HepG2 (cell line): ENCODE results near the gene RTEL1. TPM values are rescaled to one million over a fixed set of nuclear protein-coding genes. Genes with fewer than 3 reads are reported as not detected.

Experiments used
- BRF2 ChIP-seq: sonication (generic); formaldehyde crosslinking; IDR thresholded peaks from 2 replicates; pipeline ENCODE4 v1.8.1; 2022; ENCODE audit warnings: mild to moderate bottlenecking, missing genetic modification reagents
- DMAP1 ChIP-seq: IDR thresholded peaks from 2 replicates; pipeline ENCODE4 v1.6.1; 2016
- EP300 ChIP-seq, 3 experiments: sonication (generic) in 1 of 3; formaldehyde crosslinking in 1 of 3; IDR thresholded peaks; 2 replicates each; pipeline versions ENCODE4 v1.5.1 to v1.6.1; 2011 to 2020; ENCODE audit warnings: low read depth in 2 of 3, low read length in 2 of 3, borderline replicate concordance in 1 of 3, improper control_type of control experiment in 1 of 3, mild to moderate bottlenecking in 1 of 3, missing genetic modification reagents in 1 of 3, moderate library complexity in 1 of 3
- KLF9 ChIP-seq: IDR thresholded peaks from 2 replicates; pipeline ENCODE4 v1.6.1; 2016; ENCODE audit warnings: low read depth
- MXD3 ChIP-seq: IDR thresholded peaks from 2 replicates; pipeline ENCODE4 v1.6.1; 2016; ENCODE audit warnings: mild to moderate bottlenecking, missing biosample characterization, missing genetic modification reagents
- MXI1 ChIP-seq: IDR thresholded peaks from 3 replicates; pipeline ENCODE4 v1.6.1; 2012; ENCODE audit warnings: low read depth, low read length, inconsistent platforms, borderline replicate concordance
- MZF1 ChIP-seq: sonication (generic); formaldehyde crosslinking; IDR thresholded peaks from 2 replicates; pipeline ENCODE4 v1.8.1; 2023; ENCODE audit warnings: mild to moderate bottlenecking, missing genetic modification reagents, borderline replicate concordance
- PAXIP1 ChIP-seq: sonication (generic); formaldehyde crosslinking; conservative IDR thresholded peaks from 2 replicates; pipeline ENCODE4 v1.4.0; 2020; ENCODE audit warnings: mild to moderate bottlenecking, missing genetic modification reagents, moderate library complexity
- REPIN1 ChIP-seq: sonication (generic); formaldehyde crosslinking; IDR thresholded peaks from 2 replicates; pipeline ENCODE4 v1.8.0; 2022; ENCODE audit warnings: missing genetic modification reagents, low read depth, mild to moderate bottlenecking, borderline replicate concordance
- ZMAT3 ChIP-seq: sonication (generic); formaldehyde crosslinking; conservative IDR thresholded peaks from 2 replicates; pipeline ENCODE4 v1.7.0; 2021; ENCODE audit warnings: missing genetic modification reagents
- ZNF678 ChIP-seq: sonication (generic); formaldehyde crosslinking; IDR thresholded peaks from 2 replicates; pipeline ENCODE4 v1.4.0; 2020; ENCODE audit warnings: mild to moderate bottlenecking, missing genetic modification reagents
- ZNF768 ChIP-seq: sonication (generic); formaldehyde crosslinking; IDR thresholded peaks from 2 replicates; pipeline ENCODE4 v1.4.0; 2020; ENCODE audit warnings: missing genetic modification reagents
- ZNF883 ChIP-seq: sonication (generic); formaldehyde crosslinking; IDR thresholded peaks from 2 replicates; pipeline ENCODE4 v1.5.1; 2020; ENCODE audit warnings: mild to moderate bottlenecking, missing genetic modification reagents; ENCODE audit errors: not compliant biosample characterization
- polyA plus RNA-seq, 8 experiments: library from polyadenylated mRNA; depleted of rRNA in 3 of 8; stranded (reverse) in 7 of 8; unstranded in 1 of 8; fragments of >200 nt; fragmentation: Illumina TruSeq in 4 of 8; extraction: Trizol in 4 of 8; gene quantifications; 2 replicates each; pipeline versions ENCODE4 v1.2.1 to v1.2.3, GENCODE V29; 2011 to 2016; ENCODE audit warnings: low read depth in 4 of 8, missing spikeins in 1 of 8, mixed read lengths in 1 of 8; ENCODE audit not compliant: insufficient read depth in 1 of 8
- total RNA-seq, 5 experiments: library from RNA; depleted of rRNA; stranded (reverse); fragments of >200 nt; fragmentation: Illumina TruSeq; extraction: Trizol; gene quantifications; 2 replicates each; pipeline ENCODE4 v1.2.3, GENCODE V29; 2016; ENCODE audit warnings: low read depth in 1 of 5
- TF ChIP-seq, protein P1 (sequence below): IDR thresholded peaks from 2 replicates; pipeline ENCODE4 v1.6.1; 2016
- TF ChIP-seq, protein P2 (sequence below): sonication (generic); formaldehyde crosslinking; IDR thresholded peaks from 2 replicates; pipeline ENCODE4 v1.9.0; 2022; ENCODE audit warnings: low read depth, missing genetic modification reagents
- TF ChIP-seq, protein P3 (sequence below): sonication (generic); formaldehyde crosslinking; IDR thresholded peaks from 2 replicates; pipeline ENCODE4 v1.5.0; 2020; ENCODE audit warnings: mild to moderate bottlenecking, missing genetic modification reagents

Gene RTEL1
- total and polyA plus RNA-seq, 2 of the 13 experiments (the other 11 are each of a cell fraction or from before 2014, with no cell fraction given), result 21.8 to 36.4 TPM

DNA sequence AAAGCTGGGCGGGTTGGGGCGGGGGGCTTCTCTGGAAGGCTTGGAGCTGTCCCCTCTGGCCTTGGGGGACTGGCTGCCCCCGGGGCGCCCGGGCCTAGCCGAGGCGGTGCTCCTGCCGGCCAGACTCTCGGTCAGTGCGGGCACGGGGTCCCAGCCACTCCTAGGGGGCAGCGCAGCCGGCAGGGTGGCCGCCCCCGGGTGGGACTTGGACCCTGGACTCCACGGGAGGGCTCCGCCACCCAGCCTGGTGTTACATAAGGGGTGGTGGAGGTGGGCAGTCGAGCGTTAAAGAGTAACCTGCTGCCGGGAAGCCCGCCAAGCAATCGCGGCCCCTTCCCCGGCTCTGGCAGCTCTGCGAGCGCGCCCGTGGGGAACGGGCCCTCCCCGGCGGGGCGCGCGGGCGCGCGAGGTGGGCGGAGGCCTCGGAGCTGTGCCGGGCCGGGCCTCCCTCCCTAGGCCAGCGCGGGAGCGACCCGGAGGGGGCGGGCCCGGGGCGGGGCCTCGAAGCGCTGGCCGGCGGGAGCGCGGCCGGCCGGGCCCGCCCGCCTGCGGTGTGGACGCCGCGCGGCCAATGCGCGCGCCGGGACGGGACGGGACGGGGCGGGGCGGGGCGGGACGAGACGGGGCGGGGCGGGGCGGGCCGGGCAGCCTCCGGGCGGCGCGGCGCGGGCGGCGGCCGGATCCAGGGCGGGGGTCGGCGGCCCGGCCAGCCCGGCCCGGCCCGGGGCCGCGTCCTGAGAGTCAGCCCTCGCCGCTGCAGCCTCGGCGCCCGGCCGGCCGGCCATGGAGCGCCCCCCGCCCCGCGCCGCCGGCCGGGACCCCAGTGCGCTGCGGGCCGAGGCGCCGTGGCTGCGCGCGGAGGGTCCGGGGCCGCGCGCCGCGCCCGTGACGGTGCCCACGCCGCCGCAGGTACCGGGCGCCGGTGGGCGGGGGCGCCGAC, 81.3 kb downstream of the RTEL1 start, which contains the start of gene SLC2A4RG (continued):
- peak; percentile 91 for TF ChIP-seq BRF2 (CRISPR knock-in tag)
- no peak for TF ChIP-seq MZF1
- peak; percentile 67; the same call in 1 of the 2 replicates for TF ChIP-seq ZNF678 (CRISPR knock-in tag)
- TF ChIP-seq MXD3 (CRISPR knock-in tag), result peak; percentile 78; the same call in 1 of the 2 replicates
- TF ChIP-seq PAXIP1 (CRISPR knock-in tag), result peak; percentile 92
- peak; percentile 78 for TF ChIP-seq REPIN1
- TF ChIP-seq, protein P1, sequence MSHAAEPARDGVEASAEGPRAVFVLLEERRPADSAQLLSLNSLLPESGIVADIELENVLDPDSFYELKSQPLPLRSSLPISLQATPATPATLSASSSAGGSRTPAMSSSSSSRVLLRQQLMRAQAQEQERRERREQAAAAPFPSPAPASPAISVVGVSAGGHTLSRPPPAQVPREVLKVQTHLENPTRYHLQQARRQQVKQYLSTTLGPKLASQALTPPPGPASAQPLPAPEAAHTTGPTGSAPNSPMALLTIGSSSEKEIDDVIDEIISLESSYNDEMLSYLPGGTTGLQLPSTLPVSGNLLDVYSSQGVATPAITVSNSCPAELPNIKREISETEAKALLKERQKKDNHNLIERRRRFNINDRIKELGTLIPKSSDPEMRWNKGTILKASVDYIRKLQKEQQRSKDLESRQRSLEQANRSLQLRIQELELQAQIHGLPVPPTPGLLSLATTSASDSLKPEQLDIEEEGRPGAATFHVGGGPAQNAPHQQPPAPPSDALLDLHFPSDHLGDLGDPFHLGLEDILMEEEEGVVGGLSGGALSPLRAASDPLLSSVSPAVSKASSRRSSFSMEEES (CRISPR knock-in tag), result peak; percentile 83
- TF ChIP-seq ZNF883 (CRISPR knock-in tag), result peak; percentile 64
- TF ChIP-seq MXI1, result peak; percentile 75; the same call in 1 of the 3 replicates
- no peak for TF ChIP-seq KLF9
- TF ChIP-seq DMAP1 (CRISPR knock-in tag), result peak; percentile 86
- TF ChIP-seq ZMAT3 (CRISPR knock-in tag), result peak; percentile 90; the same call in 1 of the 2 replicates
- TF ChIP-seq ZNF768, result peak; percentile 62; the same call in 1 of the 2 replicates
- TF ChIP-seq, protein P2, sequence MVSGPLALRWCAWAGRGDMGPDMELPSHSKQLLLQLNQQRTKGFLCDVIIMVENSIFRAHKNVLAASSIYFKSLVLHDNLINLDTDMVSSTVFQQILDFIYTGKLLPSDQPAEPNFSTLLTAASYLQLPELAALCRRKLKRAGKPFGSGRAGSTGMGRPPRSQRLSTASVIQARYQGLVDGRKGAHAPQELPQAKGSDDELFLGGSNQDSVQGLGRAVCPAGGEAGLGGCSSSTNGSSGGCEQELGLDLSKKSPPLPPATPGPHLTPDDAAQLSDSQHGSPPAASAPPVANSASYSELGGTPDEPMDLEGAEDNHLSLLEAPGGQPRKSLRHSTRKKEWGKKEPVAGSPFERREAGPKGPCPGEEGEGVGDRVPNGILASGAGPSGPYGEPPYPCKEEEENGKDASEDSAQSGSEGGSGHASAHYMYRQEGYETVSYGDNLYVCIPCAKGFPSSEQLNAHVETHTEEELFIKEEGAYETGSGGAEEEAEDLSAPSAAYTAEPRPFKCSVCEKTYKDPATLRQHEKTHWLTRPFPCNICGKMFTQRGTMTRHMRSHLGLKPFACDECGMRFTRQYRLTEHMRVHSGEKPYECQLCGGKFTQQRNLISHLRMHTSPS (CRISPR knock-in tag), result peak; percentile 94
- TF ChIP-seq, protein P3, sequence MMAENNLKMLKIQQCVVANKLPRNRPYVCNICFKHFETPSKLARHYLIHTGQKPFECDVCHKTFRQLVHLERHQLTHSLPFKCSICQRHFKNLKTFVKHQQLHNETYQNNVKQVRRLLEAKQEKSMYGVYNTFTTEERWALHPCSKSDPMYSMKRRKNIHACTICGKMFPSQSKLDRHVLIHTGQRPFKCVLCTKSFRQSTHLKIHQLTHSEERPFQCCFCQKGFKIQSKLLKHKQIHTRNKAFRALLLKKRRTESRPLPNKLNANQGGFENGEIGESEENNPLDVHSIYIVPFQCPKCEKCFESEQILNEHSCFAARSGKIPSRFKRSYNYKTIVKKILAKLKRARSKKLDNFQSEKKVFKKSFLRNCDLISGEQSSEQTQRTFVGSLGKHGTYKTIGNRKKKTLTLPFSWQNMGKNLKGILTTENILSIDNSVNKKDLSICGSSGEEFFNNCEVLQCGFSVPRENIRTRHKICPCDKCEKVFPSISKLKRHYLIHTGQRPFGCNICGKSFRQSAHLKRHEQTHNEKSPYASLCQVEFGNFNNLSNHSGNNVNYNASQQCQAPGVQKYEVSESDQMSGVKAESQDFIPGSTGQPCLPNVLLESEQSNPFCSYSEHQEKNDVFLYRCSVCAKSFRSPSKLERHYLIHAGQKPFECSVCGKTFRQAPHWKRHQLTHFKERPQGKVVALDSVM, result peak; percentile 85; the same call in 1 of the 2 replicates
- TF ChIP-seq EP300 (IDR thresholded peaks at IDR 0.05; ENCODE audit: low read depth in 2 of 2, low read length in 2 of 2), result peak; percentile 36 to 77; a peak in 3 of 4 replicates
- peak; percentile 80 for TF ChIP-seq EP300 (CRISPR knock-in tag; IDR thresholded peaks at IDR 0.05; ENCODE audit: borderline replicate concordance)
